HEK293 (cell line): ENCODE results near the gene TADA1.

Experiments
- CTCF ChIA-PET: fragments of 350-600 bp; formaldehyde crosslinking; extraction: SDS; loops from one replicate; lab custom pipeline; 2021; ENCODE audit warnings: antibody characterized with exemption; lab: Yijun Ruan, JAX
- POLR2A ChIA-PET: fragments of 300-600 bp; formaldehyde crosslinking; extraction: SDS; loops from one replicate; lab custom pipeline; 2020; ENCODE audit warnings: antibody characterized with exemption, inconsistent platforms; lab: Yijun Ruan, JAX
- H3K27ac ChIP-seq: fragments of 200-500 bp; sonication (Bioruptor generic); 2 replicates; pipeline ENCODE4 v1.5.1; 2014; ENCODE audit warnings: low read depth, low read length, control low read depth, inconsistent platforms; ENCODE audit errors: extremely low read depth
- H3K36me3 ChIP-seq, 2 experiments: fragments of 200-500 bp in 1 of 2; sonication (Bioruptor generic) in 1 of 2; 1 replicate in 1 of 2; 2 replicates in 1 of 2; pipeline ENCODE4 v1.5.1; 2014 to 2017; ENCODE audit warnings: inconsistent platforms in 2 of 2, low read length in 2 of 2; ENCODE audit not compliant: control insufficient read depth in 2 of 2, insufficient read depth in 1 of 2
- H3K4me1 ChIP-seq: fragments of 200-500 bp; sonication (Bioruptor generic); 2 replicates; pipeline ENCODE4 v1.5.1; 2014; ENCODE audit warnings: mild to moderate bottlenecking, low read length, inconsistent platforms; ENCODE audit not compliant: control insufficient read depth, insufficient read depth
- H3K4me3 ChIP-seq: 2 replicates; pipeline ENCODE4 v1.5.1; 2011; ENCODE audit warnings: low read depth, mild to moderate bottlenecking, control low read depth, low read length, moderate library complexity
- H3K9me3 ChIP-seq: fragments of 200-500 bp; sonication (Bioruptor generic); 2 replicates; pipeline ENCODE4 v1.5.1; 2014; ENCODE audit warnings: low read depth, low read length, inconsistent platforms; ENCODE audit not compliant: control insufficient read depth, insufficient read depth
- BCL11A ChIP-seq: fragments of 450-650 bp; formaldehyde crosslinking; IDR thresholded peaks from 2 replicates; pipeline ENCODE4 v1.5.1; 2016; ENCODE audit warnings: low read depth, missing biosample characterization, missing genetic modification characterization
- ELK4 ChIP-seq: IDR thresholded peaks from 2 replicates; pipeline ENCODE4 v1.6.1; 2011; ENCODE audit warnings: mild to moderate bottlenecking, low read depth, low read length, borderline replicate concordance
- FEZF1 ChIP-seq: fragments of 450-650 bp; formaldehyde crosslinking; IDR thresholded peaks from 2 replicates; pipeline ENCODE4 v1.5.1; 2016; ENCODE audit warnings: missing biosample characterization, missing genetic modification characterization
- GFI1B ChIP-seq: fragments of 450-650 bp; formaldehyde crosslinking; IDR thresholded peaks from 2 replicates; pipeline ENCODE4 v1.5.1; 2016; ENCODE audit warnings: missing biosample characterization, missing genetic modification characterization
- KLF1 ChIP-seq: fragments of 450-650 bp; formaldehyde crosslinking; IDR thresholded peaks from 2 replicates; pipeline ENCODE4 v1.5.1; 2016; ENCODE audit warnings: missing biosample characterization, missing genetic modification characterization
- KLF7 ChIP-seq: fragments of 450-650 bp; formaldehyde crosslinking; IDR thresholded peaks from 2 replicates; pipeline ENCODE4 v1.5.1; 2016; ENCODE audit warnings: missing biosample characterization, missing genetic modification characterization, borderline replicate concordance
- OVOL3 ChIP-seq: fragments of 450-650 bp; formaldehyde crosslinking; IDR thresholded peaks from 2 replicates; pipeline ENCODE4 v1.5.1; 2016; ENCODE audit warnings: missing biosample characterization, missing genetic modification characterization
- REST ChIP-seq: fragments of 450-650 bp; formaldehyde crosslinking; IDR thresholded peaks from 2 replicates; pipeline ENCODE4 v1.5.1; 2016; ENCODE audit warnings: missing biosample characterization, missing genetic modification characterization
- SP2 ChIP-seq: fragments of 450-650 bp; formaldehyde crosslinking; IDR thresholded peaks from 2 replicates; pipeline ENCODE4 v1.5.1; 2016; ENCODE audit warnings: missing biosample characterization, missing genetic modification characterization
- SP7 ChIP-seq: fragments of 450-650 bp; formaldehyde crosslinking; IDR thresholded peaks from 2 replicates; pipeline ENCODE4 v1.5.1; 2016; ENCODE audit warnings: missing biosample characterization, missing genetic modification characterization
- TCF7L2 ChIP-seq: IDR thresholded peaks from 2 replicates; pipeline ENCODE4 v1.6.1; 2011; ENCODE audit warnings: low read depth, mild to moderate bottlenecking, inconsistent platforms, low read length, moderate library complexity, borderline replicate concordance
- ZBTB1 ChIP-seq: fragments of 450-650 bp; formaldehyde crosslinking; IDR thresholded peaks from 2 replicates; pipeline ENCODE4 v1.5.1; 2016; ENCODE audit warnings: missing biosample characterization, missing genetic modification characterization
- ZBTB7A ChIP-seq: fragments of 450-650 bp; formaldehyde crosslinking; IDR thresholded peaks from 2 replicates; pipeline ENCODE4 v1.5.1; 2016; ENCODE audit warnings: low read depth, missing biosample characterization, missing genetic modification characterization
- ZFP69B ChIP-seq: fragments of 450-650 bp; formaldehyde crosslinking; IDR thresholded peaks from 2 replicates; pipeline ENCODE4 v1.5.1; 2016; ENCODE audit warnings: missing biosample characterization, missing genetic modification characterization
- ZIC2 ChIP-seq: fragments of 450-650 bp; formaldehyde crosslinking; IDR thresholded peaks from 2 replicates; pipeline ENCODE4 v1.5.1; 2016; ENCODE audit warnings: missing biosample characterization, missing genetic modification characterization
- ZNF121 ChIP-seq: fragments of 450-650 bp; formaldehyde crosslinking; IDR thresholded peaks from 2 replicates; pipeline ENCODE4 v1.5.1; 2016; ENCODE audit warnings: missing biosample characterization, missing genetic modification characterization
- ZNF16 ChIP-seq: fragments of 450-650 bp; formaldehyde crosslinking; IDR thresholded peaks from 2 replicates; pipeline ENCODE4 v1.5.1; 2016; ENCODE audit warnings: low read depth, missing biosample characterization, missing genetic modification characterization
- ZNF211 ChIP-seq: fragments of 450-650 bp; formaldehyde crosslinking; IDR thresholded peaks from 2 replicates; pipeline ENCODE4 v1.5.1; 2016; ENCODE audit warnings: low read depth, missing biosample characterization, missing genetic modification characterization
- ZNF248 ChIP-seq: fragments of 450-650 bp; formaldehyde crosslinking; IDR thresholded peaks from 2 replicates; pipeline ENCODE4 v1.5.1; 2017; ENCODE audit warnings: missing biosample characterization, missing genetic modification characterization
- ZNF37A ChIP-seq: fragments of 450-650 bp; IDR thresholded peaks from 2 replicates; pipeline ENCODE4 v1.5.1; 2018; ENCODE audit warnings: missing biosample characterization, missing genetic modification characterization
- ZNF394 ChIP-seq: fragments of 450-650 bp; formaldehyde crosslinking; IDR thresholded peaks from 2 replicates; pipeline ENCODE4 v1.5.1; 2016; ENCODE audit warnings: missing biosample characterization, missing genetic modification characterization, mild to moderate bottlenecking, moderate library complexity, borderline replicate concordance
- ZNF416 ChIP-seq: fragments of 450-650 bp; formaldehyde crosslinking; IDR thresholded peaks from 2 replicates; pipeline ENCODE4 v1.5.1; 2016; ENCODE audit warnings: missing biosample characterization, missing genetic modification characterization
- ZNF423 ChIP-seq: fragments of 450-650 bp; formaldehyde crosslinking; IDR thresholded peaks from 2 replicates; pipeline ENCODE4 v1.5.1; 2016; ENCODE audit warnings: missing biosample characterization, missing genetic modification characterization
- ZNF513 ChIP-seq: fragments of 450-650 bp; IDR thresholded peaks from 2 replicates; pipeline ENCODE4 v1.5.1; 2018; ENCODE audit warnings: missing biosample characterization, missing genetic modification characterization
- ZNF624 ChIP-seq: fragments of 450-650 bp; formaldehyde crosslinking; IDR thresholded peaks from 2 replicates; pipeline ENCODE4 v1.5.1; 2017; ENCODE audit warnings: missing biosample characterization, missing genetic modification characterization
- ZNF654 ChIP-seq: fragments of 450-650 bp; formaldehyde crosslinking; IDR thresholded peaks from 2 replicates; pipeline ENCODE4 v1.5.1; 2016; ENCODE audit warnings: low read depth, missing biosample characterization, missing genetic modification characterization
- ZNF791 ChIP-seq: fragments of 450-650 bp; formaldehyde crosslinking; IDR thresholded peaks from 2 replicates; pipeline ENCODE4 v1.5.1; 2016; ENCODE audit warnings: missing biosample characterization, missing genetic modification characterization
- TF ChIP-seq, protein P1 (sequence below): fragments of 450-650 bp; formaldehyde crosslinking; IDR thresholded peaks from 2 replicates; pipeline ENCODE4 v1.5.1; 2017; ENCODE audit warnings: missing biosample characterization, missing genetic modification characterization

Gene TADA1, protein sequence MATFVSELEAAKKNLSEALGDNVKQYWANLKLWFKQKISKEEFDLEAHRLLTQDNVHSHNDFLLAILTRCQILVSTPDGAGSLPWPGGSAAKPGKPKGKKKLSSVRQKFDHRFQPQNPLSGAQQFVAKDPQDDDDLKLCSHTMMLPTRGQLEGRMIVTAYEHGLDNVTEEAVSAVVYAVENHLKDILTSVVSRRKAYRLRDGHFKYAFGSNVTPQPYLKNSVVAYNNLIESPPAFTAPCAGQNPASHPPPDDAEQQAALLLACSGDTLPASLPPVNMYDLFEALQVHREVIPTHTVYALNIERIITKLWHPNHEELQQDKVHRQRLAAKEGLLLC

GRCh38 chr1:166875734-166876539 is at the start of gene TADA1:
Gene TADA1 (minus strand): TSS chr1:166876264. CDS start chr1:166876233, 31 bp downstream.
- no peaks in the 10 kb centered on the region for H3K9me3 ChIP-seq
- H3K4me3 ChIP-seq = peak within 1 kb of the TSS; percentile 81
- ChIA-PET POLR2A (interaction anchor here (0.5 to 2.8 kb wide), 7 partner anchors 29 to 580 kb away, joined by 3 to 21 read pairs (median 4); partner anchors contain the start of genes POGK and POU2F1), CTCF (interaction anchor here (0.7 to 1.5 kb wide), 4 partner anchors 30 to 183 kb away, joined by 3 to 6 read pairs (median 4); no protein-coding TSS in a partner anchor)
- peak within 1 kb of the TSS; percentile 79 for H3K27ac ChIP-seq
- H3K36me3 ChIP-seq = no peaks in the 10 kb centered on the region
- no peaks in the 10 kb centered on the region for H3K4me1 ChIP-seq
- TF ChIP-seq REST (tag by site-specific recombination) (no peak), TCF7L2 (peak; percentile 29; the same call in 1 of the 2 replicates), ZNF121 (tag by site-specific recombination) (0 out of 2 replicates have a peak, but pooled peaks have one; percentile 9), ZNF423 (tag by site-specific recombination) (no peak), ZIC2 (tag by site-specific recombination) (no peak; the same call in 1 of the 2 replicates), ZNF37A (tag by site-specific recombination) (no peak), ZNF248 (no peak), ZFP69B (tag by site-specific recombination) (0 out of 2 replicates have a peak, but pooled peaks have one; percentile 35), ZNF394 (tag by site-specific recombination) (peak; percentile 62; the same call in 1 of the 2 replicates), ZNF624 (no peak), ZNF513 (tag by site-specific recombination) (no peak), GFI1B (tag by site-specific recombination) (no peak), OVOL3 (no peak), ZNF416 (tag by site-specific recombination) (no peak), ZNF16 (tag by site-specific recombination) (no peak), FEZF1 (no peak), KLF1 (tag by site-specific recombination) (peak; percentile 46), ZNF211 (tag by site-specific recombination) (no peak), SP7 (tag by site-specific recombination) (peak; percentile 85), ZNF654 (no peak), ZBTB7A (tag by site-specific recombination) (no peak), ZBTB1 (no peak), ELK4 (no peak; the same call in 1 of the 2 replicates), ZNF791 (tag by site-specific recombination) (no peak), KLF7 (tag by site-specific recombination) (peak; percentile 78), SP2 (peak; percentile 92), BCL11A (tag by site-specific recombination) (peak; percentile 57; the same call in 1 of the 2 replicates)
- TF ChIP-seq, protein P1, sequence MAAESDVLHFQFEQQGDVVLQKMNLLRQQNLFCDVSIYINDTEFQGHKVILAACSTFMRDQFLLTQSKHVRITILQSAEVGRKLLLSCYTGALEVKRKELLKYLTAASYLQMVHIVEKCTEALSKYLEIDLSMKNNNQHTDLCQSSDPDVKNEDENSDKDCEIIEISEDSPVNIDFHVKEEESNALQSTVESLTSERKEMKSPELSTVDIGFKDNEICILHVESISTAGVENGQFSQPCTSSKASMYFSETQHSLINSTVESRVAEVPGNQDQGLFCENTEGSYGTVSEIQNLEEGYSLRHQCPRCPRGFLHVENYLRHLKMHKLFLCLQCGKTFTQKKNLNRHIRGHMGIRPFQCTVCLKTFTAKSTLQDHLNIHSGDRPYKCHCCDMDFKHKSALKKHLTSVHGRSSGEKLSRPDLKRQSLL (tag by site-specific recombination) = no peak
